ENCODE results near the gene TRHDE.

TRHDE gene

DNA sequence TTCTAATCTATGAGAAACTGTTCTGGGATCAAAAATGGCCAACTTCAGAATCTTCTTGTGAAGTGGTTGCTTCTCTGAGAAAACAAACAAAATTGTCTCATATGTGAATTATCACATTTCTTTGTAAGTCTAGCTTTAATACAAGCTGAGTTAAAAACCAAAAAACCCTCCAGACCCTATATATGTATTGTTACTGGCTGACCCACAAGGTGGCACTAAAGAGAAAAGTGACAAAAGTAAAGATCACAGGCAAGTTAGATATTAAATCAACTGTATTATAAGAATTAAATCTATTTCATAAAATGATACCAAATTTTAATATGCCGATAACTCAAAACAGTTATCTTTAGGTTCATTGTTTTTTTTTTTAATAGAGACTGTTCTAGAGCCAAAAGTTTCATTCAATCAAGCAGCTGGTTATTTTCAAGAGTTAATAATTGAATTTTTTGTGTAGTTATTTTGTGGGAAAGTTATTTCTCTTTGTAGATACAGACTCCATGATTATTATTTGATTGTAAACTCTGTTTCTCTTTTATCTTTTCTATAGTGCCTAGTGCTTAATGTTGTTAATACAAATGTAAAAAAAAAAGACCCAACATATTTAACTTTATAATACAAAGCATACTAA, 7.5 kb upstream of the TRHDE start:
- Histone ChIP-seq H3K9me3 (ENCODE audit: insufficient read depth, low read depth, low read length) (no peaks in the 10 kb centered on the region), H3K79me2 (ENCODE audit: control insufficient read depth, insufficient read depth, low read length, poor library complexity) (no peaks in the 10 kb centered on the region), H2BK120ac (ENCODE audit: insufficient read depth, low read length, poor library complexity) (no peak overlapping the region), H2BK12ac (ENCODE audit: low read length) (no peak overlapping the region), H2BK5ac (ENCODE audit: low read depth, low read length, poor library complexity) (no peak overlapping the region), H3K27me3 (ENCODE audit: insufficient read depth, low read length) (no peaks in the 10 kb centered on the region), H3K4ac (ENCODE audit: low read depth, low read length) (no peak overlapping the region), H3K4me2 (ENCODE audit: low read length) (no peak overlapping the region), H3K27ac (ENCODE audit: low read depth, low read length) (no peak overlapping the region), H3K9ac (ENCODE audit: low read length) (no peak overlapping the region), H4K12ac (ENCODE audit: low read depth, low read length) (no peak overlapping the region), H3K14ac (ENCODE audit: low read length) (no peak overlapping the region), H3K4me1 (ENCODE audit: control insufficient read depth in 1 of 2, insufficient read depth in 2 of 2, low read length in 2 of 2) (no peaks in the 10 kb centered on the region), H2AK5ac (ENCODE audit: low read length) (no peak overlapping the region), H3K36me3 (ENCODE audit: control insufficient read depth in 1 of 2, insufficient read depth in 2 of 2, low read length in 2 of 2) (no peaks in the 10 kb centered on the region), H4K8ac (ENCODE audit: low read depth, low read length) (no peak overlapping the region), H3K23ac (ENCODE audit: low read length) (no peak overlapping the region), H2AFZ (ENCODE audit: insufficient read depth, low read length, poor library complexity) (no peak overlapping the region), H3K18ac (ENCODE audit: low read length) (no peak overlapping the region), H4K91ac (ENCODE audit: low read depth, low read length) (no peak overlapping the region), H3K79me1 (ENCODE audit: low read length) (no peaks in the 10 kb centered on the region), H3K4me3 (ENCODE audit: low read depth, low read length) (no peak overlapping the region)
- WGBS (ENCODE audit: extremely low coverage, insufficient coverage, insufficient read length) = no CpG with 5 or more reads among the region's 1 CpG
- DNase-seq = peak in 1 of 2 donors; percentile 31

DNA sequence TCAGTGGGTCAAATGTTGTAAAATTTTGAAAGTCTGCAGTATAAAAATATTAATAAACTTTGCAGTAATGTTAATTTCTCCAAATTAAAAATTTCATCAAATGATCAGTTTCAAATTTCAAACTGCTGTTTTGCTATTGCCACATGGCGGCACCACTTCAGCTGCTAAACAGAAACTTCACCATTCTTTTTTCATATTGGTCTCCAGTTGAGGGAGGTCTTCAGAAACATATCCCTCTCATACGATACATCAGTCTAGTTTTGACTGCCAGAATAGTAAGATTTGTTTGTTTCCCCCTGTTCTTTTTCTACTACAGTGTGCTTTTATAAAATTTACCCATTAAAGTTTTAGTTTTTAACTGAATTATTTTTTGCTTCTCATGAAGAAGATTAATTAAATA, 4.2 kb upstream of the TRHDE start:
- Histone ChIP-seq H3K36me3 (ENCODE audit: control insufficient read depth in 1 of 2, insufficient read depth in 2 of 2, low read length in 2 of 2) (no peaks in the 10 kb centered on the region), H3K18ac (ENCODE audit: low read length) (no peak overlapping the region), H3K4me3 (ENCODE audit: low read depth, low read length) (no peak overlapping the region), H3K27ac (ENCODE audit: low read depth, low read length) (no peak overlapping the region), H4K91ac (ENCODE audit: low read depth, low read length) (no peak overlapping the region), H3K9me3 (ENCODE audit: insufficient read depth, low read depth, low read length) (peaks cover 2% of the 10 kb centered on the region), H3K27me3 (ENCODE audit: insufficient read depth, low read length) (peaks cover 4% of the 10 kb centered on the region), H3K4ac (ENCODE audit: low read depth, low read length) (no peak overlapping the region), H2BK120ac (ENCODE audit: insufficient read depth, low read length, poor library complexity) (no peak overlapping the region), H2AFZ (ENCODE audit: insufficient read depth, low read length, poor library complexity) (no peak overlapping the region), H3K79me2 (ENCODE audit: control insufficient read depth, insufficient read depth, low read length, poor library complexity) (peaks cover 2% of the 10 kb centered on the region), H3K4me2 (ENCODE audit: low read length) (no peak overlapping the region), H3K79me1 (ENCODE audit: low read length) (peaks cover 5% of the 10 kb centered on the region), H3K23ac (ENCODE audit: low read length) (no peak overlapping the region), H3K14ac (ENCODE audit: low read length) (no peak overlapping the region), H2BK5ac (ENCODE audit: low read depth, low read length, poor library complexity) (no peak overlapping the region), H4K12ac (ENCODE audit: low read depth, low read length) (no peak overlapping the region), H2AK5ac (ENCODE audit: low read length) (no peak overlapping the region), H3K9ac (ENCODE audit: low read length) (no peak overlapping the region), H3K4me1 (ENCODE audit: control insufficient read depth in 1 of 2, insufficient read depth in 2 of 2, low read length in 2 of 2) (peaks cover 3 to 4% of the 10 kb centered on the region in 2 experiments), H2BK12ac (ENCODE audit: low read length) (no peak overlapping the region), H4K8ac (ENCODE audit: low read depth, low read length) (no peak overlapping the region)
- no peak for DNase-seq
- no CpG with 5 or more reads among the region's 2 CpGs for WGBS (ENCODE audit: extremely low coverage, insufficient coverage, insufficient read length)

DNA sequence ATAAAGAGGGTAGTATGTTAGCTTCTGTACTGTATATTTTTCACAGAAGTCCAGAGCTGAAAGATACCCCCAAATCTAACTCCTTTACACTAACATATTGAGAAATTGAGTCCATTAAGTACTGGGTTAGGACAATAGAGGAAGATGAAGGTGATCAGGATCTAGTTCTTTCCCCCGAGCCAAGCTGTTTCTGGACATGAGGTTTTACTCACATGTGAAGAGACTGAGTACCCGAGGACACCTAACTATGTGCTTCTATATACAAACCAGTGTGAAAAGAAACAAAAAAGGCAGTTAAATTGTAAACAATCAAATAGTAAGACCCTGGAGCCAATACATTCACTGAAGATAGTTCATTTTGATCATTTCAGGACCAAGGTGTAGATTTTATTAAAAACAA, 3.8 kb upstream of the TRHDE start:
- WGBS (ENCODE audit: extremely low coverage, insufficient coverage, insufficient read length) = no CpG with 5 or more reads among the region's 2 CpGs
- no peak for DNase-seq
- Histone ChIP-seq H3K9ac (ENCODE audit: low read length) (no peak overlapping the region), H2BK12ac (ENCODE audit: low read length) (no peak overlapping the region), H3K27ac (ENCODE audit: low read depth, low read length) (no peak overlapping the region), H2BK5ac (ENCODE audit: low read depth, low read length, poor library complexity) (no peak overlapping the region), H3K18ac (ENCODE audit: low read length) (no peak overlapping the region), H3K36me3 (ENCODE audit: control insufficient read depth in 1 of 2, insufficient read depth in 2 of 2, low read length in 2 of 2) (no peaks in the 10 kb centered on the region), H3K23ac (ENCODE audit: low read length) (no peak overlapping the region), H3K4me1 (ENCODE audit: control insufficient read depth in 1 of 2, insufficient read depth in 2 of 2, low read length in 2 of 2) (peaks cover 6 to 8% of the 10 kb centered on the region in 2 experiments), H3K27me3 (ENCODE audit: insufficient read depth, low read length) (peaks cover 9% of the 10 kb centered on the region), H3K9me3 (ENCODE audit: insufficient read depth, low read depth, low read length) (peaks cover 2% of the 10 kb centered on the region), H4K8ac (ENCODE audit: low read depth, low read length) (no peak overlapping the region), H2AFZ (ENCODE audit: insufficient read depth, low read length, poor library complexity) (no peak overlapping the region), H4K91ac (ENCODE audit: low read depth, low read length) (no peak overlapping the region), H3K4ac (ENCODE audit: low read depth, low read length) (no peak overlapping the region), H3K79me1 (ENCODE audit: low read length) (peaks cover 5% of the 10 kb centered on the region), H3K4me2 (ENCODE audit: low read length) (no peak overlapping the region), H3K79me2 (ENCODE audit: control insufficient read depth, insufficient read depth, low read length, poor library complexity) (peaks cover 2% of the 10 kb centered on the region), H2AK5ac (ENCODE audit: low read length) (no peak overlapping the region), H4K12ac (ENCODE audit: low read depth, low read length) (no peak overlapping the region), H3K4me3 (ENCODE audit: low read depth, low read length) (no peak overlapping the region), H2BK120ac (ENCODE audit: insufficient read depth, low read length, poor library complexity) (no peak overlapping the region), H3K14ac (ENCODE audit: low read length) (no peak overlapping the region)

DNA sequence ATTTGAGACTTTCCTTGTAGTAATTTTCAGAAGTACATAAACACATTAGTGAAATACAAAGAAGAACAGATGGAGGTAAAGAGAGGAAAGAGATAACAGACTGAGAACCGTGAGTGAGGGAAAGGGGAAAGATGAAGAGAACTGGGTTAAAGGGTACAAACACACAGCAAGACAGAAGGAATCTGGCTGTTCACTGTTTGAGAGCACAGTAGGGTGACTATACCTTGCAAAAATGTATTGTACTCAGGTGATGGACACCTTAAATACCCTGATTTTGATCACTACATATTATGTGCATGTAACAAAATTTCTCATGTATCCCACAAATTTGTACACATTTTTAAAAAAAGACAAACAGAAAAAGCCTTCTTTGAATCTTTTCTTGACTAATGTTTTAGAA, 2.7 kb upstream of the TRHDE start:
- Histone ChIP-seq H3K36me3 (ENCODE audit: control insufficient read depth in 1 of 2, insufficient read depth in 2 of 2, low read length in 2 of 2) (no peaks in the 10 kb centered on the region), H2BK120ac (ENCODE audit: insufficient read depth, low read length, poor library complexity) (no peak overlapping the region), H3K23ac (ENCODE audit: low read length) (no peak overlapping the region), H3K4ac (ENCODE audit: low read depth, low read length) (no peak overlapping the region), H3K4me2 (ENCODE audit: low read length) (no peak overlapping the region), H3K18ac (ENCODE audit: low read length) (no peak overlapping the region), H3K79me1 (ENCODE audit: low read length) (peaks cover 5% of the 10 kb centered on the region), H3K27me3 (ENCODE audit: insufficient read depth, low read length) (peaks cover 15% of the 10 kb centered on the region), H3K14ac (ENCODE audit: low read length) (no peak overlapping the region), H3K27ac (ENCODE audit: low read depth, low read length) (no peak overlapping the region), H3K4me1 (ENCODE audit: control insufficient read depth in 1 of 2, insufficient read depth in 2 of 2, low read length in 2 of 2) (peaks cover 6 to 10% of the 10 kb centered on the region in 2 experiments), H2AFZ (ENCODE audit: insufficient read depth, low read length, poor library complexity) (no peak overlapping the region), H3K9me3 (ENCODE audit: insufficient read depth, low read depth, low read length) (peaks cover 2% of the 10 kb centered on the region), H2BK12ac (ENCODE audit: low read length) (no peak overlapping the region), H4K12ac (ENCODE audit: low read depth, low read length) (no peak overlapping the region), H2AK5ac (ENCODE audit: low read length) (no peak overlapping the region), H4K8ac (ENCODE audit: low read depth, low read length) (no peak overlapping the region), H2BK5ac (ENCODE audit: low read depth, low read length, poor library complexity) (no peak overlapping the region), H4K91ac (ENCODE audit: low read depth, low read length) (no peak overlapping the region), H3K79me2 (ENCODE audit: control insufficient read depth, insufficient read depth, low read length, poor library complexity) (peaks cover 2% of the 10 kb centered on the region), H3K4me3 (ENCODE audit: low read depth, low read length) (no peak overlapping the region), H3K9ac (ENCODE audit: low read length) (no peak overlapping the region)
- WGBS (ENCODE audit: extremely low coverage, insufficient coverage, insufficient read length) = no CpG with 5 or more reads among the region's 1 CpG
- peak in 1 of 2 donors; percentile 11 for DNase-seq

All from trophoblast cell (in vitro differentiated cells and primary cell).